OCI-M2 (cell line): ENCODE data around the gene DUSP5.
"Not testable (repeated sequence)": the region's sequence is repeated elsewhere in the genome, so short reads cannot be mapped to it uniquely, and the experiment has no call there.

ENCODE experiments used
- DNase-seq: peaks from one replicate; lab custom pipeline; 2025; ENCODE audit not compliant: unreplicated experiment; lab: John Stamatoyannopoulos, UW

The DUSP5 gene, protein sequence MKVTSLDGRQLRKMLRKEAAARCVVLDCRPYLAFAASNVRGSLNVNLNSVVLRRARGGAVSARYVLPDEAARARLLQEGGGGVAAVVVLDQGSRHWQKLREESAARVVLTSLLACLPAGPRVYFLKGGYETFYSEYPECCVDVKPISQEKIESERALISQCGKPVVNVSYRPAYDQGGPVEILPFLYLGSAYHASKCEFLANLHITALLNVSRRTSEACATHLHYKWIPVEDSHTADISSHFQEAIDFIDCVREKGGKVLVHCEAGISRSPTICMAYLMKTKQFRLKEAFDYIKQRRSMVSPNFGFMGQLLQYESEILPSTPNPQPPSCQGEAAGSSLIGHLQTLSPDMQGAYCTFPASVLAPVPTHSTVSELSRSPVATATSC

DNA sequence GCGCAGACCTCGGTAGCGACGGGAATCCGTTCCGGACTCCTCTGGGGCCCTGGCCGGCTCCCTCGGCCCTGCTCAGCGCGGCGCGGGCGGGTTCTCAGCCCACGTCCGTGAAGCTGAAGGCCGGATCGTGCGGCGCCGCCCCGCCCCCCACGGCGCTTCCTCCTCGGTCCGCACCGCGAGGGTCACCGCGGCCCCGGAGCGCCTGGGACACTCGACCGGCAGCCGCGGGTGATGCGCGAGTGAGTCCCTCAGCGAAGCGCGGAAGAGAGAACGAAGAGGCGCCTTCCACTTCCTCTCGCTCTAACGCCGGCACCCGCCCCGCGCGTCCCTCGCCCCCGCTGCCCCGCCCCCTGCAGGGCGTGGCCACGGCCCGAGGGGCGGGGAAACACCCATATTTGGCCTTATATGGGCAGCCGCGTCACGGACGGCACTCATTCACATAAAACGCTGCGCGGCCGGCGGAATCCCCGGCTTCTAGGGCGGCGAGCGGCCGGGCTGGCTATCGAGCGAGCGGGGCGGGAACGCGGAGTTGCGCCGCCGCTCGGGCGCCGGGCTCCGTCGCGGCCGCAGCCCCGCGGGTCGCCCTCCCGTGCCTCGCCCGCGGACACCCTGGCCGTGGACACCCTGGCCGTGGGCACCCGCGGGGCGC lies at the start of gene DUSP5:
TSS of gene DUSP5 (plus strand) at position 470 of the 649 bp plus-strand sequence. CDS start 215 bp downstream, outside the sequence.
- DNase-seq: peak; percentile 19

DNA sequence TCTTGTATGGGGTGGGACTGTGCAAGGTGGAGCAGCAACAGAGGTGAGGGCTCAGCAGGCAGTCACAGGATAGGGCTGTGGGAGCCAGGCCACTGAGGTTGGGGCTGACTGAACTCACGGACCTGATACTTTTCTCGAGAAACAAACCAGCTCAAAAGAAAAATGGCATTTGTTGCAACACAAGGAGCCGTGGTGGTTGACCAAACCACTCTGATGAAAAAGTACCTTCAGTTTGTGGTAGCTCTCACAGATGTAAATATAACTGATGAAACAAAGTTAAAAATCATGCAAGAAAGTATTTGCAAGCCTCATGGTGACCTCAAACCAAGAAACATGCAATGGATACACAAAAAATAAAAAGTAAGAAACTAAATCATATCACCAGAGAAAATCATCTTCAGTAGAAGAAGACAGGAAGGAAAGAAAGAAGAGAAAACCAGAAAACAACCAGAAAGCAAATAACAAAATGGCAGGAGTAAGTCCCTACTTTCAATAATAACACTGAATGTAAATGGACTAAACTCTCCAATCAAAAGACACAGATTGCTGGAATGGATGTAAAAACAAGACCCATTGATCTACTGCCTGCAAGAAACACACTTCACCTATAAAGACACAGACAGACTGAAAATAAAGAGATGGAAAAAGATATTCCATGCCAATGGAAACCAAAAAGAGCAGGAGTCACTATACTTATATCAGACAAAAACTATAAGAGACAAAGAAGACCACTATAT lies 48.9 kb upstream of the DUSP5 start:
- no peak for DNase-seq

DNA sequence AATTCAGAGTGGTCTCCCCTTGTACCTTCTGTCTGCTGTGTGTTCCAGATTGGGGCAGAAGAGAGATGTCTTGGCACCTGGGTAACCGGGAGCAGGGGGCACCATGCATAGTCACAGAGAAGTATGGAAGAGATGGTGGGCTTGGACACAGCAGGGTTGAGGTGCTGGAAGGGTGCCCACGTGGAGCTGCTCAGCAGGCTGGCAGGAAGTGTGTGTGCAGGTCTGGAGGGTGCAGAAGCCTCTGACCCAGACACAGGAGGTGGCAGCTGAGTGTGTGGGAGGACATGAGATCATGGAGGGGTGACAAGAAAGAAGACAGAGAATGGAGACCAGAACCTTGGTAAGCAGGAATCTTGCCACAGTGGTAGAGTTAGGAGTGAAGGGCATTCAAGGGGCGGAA lies 42.3 kb upstream of the DUSP5 start:
- DNase-seq: no peak

DNA sequence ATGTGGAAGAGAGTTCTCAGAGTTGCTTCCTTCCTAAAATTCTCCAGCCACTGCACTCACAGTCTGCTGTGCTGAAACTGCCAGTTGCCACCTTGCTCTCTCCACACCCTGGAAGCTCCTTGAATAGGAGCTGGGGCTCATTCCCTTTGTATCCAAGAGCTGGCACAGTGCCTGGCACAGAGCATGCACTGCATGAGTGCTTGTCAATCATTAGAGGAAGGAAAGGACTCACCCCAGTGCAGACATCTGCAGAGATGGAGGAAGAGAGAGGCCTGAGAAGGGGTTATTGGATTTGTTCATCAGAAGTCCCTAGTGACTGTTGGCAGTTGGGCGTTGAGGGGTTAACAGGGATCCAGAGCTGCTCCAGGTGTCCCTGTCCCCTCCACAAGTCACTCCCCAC lies 41.7 kb upstream of the DUSP5 start:
- no peak for DNase-seq

DNA sequence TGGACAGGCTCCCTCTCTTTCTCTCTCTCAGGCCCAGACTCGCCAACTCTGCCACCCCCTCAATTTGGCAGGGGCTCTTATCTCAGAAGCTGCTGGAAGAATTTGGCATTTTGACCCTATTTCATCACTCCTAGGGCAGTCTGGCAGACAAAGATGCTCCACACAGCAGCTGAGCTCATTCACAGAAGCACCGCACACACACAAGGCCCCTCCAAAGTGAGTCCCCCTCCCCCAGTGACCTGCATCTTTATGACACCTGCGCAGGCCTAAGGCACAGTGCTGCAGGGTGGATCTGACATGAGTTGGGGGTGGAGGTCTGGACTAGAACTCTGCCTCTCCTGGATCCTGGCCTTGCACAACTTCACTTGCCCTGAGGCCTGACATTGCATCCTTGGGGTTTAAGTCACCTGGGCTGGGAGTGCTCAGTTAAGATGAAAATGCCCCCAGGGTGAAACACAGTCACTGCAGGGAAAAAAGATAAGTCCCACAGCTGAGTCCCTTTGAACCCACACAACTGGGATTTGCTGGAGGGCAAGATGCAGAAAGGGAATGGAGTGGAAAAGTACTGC lies 41.1 kb upstream of the DUSP5 start:
- DNase-seq: no peak

DNA sequence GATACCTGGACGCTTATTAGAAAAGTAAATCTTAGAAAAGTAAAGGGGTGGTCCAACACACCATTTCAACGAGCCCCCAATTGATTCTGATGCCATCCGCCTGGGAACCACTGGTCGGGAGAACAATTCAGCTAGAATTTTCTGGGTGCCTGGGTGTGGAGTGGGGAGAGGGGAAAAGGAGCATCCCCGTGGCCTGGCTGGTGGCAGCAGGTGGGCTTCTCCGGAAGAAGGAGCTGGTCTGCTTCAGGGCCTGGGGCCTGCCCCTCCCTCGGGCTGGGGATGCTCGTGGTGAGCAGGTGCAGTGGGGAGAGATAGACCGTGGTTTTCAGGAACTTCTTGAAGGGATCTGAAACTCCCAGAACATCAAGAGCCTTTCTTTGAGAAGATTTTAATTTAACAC lies 39.9 kb upstream of the DUSP5 start:
- DNase-seq: no peak

DNA sequence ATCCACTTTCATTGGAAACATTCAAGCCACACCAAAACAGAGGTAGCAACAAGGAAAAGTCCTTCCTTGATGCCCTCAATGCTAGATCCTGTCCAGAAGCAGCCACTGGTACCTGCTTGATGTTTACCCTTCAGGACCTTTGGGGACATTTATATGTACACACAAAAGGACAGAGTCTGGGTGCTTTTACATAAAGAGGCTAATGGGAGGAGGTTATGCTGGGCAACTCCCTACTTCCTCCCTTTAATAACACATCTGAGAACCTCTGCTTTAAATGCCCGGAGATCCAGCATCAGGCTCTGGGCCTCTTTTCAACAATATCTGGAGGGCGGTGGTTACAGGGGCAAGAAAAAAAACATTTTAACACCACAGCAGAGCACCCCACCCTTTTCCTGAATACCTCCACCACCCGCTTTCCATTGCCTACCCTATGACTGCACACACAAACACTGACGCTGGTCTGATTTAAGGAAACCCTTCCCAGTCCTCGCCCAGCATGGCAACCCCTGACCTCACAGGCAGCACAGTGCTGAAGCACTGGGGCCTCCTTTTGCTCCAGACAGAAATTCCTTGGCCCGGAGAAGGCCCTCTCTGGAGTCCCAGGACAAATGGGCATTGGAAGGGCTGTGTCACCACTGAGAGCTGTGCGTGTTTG lies 39.3 kb upstream of the DUSP5 start:
- no peak for DNase-seq

DNA sequence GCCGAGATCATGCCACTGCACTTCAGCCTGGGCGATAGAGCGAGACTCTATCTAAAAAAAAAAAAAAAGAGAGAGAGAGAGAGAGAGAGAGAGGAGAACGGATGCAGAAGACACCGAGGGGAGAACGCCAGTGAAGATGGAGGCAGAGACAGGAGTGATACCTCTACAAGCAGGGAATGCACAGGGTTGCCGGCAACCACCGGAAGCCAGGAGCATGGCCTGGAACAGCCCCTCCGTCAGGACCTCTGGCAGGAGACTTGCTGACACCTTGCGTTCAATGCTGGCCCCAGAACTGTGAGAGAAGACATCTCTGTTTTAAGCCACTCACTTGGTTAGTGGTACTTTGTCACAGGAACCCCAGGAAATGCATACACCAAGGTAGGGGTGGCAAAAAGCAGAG lies 38.1 kb upstream of the DUSP5 start:
- DNase-seq: no peak

DNA sequence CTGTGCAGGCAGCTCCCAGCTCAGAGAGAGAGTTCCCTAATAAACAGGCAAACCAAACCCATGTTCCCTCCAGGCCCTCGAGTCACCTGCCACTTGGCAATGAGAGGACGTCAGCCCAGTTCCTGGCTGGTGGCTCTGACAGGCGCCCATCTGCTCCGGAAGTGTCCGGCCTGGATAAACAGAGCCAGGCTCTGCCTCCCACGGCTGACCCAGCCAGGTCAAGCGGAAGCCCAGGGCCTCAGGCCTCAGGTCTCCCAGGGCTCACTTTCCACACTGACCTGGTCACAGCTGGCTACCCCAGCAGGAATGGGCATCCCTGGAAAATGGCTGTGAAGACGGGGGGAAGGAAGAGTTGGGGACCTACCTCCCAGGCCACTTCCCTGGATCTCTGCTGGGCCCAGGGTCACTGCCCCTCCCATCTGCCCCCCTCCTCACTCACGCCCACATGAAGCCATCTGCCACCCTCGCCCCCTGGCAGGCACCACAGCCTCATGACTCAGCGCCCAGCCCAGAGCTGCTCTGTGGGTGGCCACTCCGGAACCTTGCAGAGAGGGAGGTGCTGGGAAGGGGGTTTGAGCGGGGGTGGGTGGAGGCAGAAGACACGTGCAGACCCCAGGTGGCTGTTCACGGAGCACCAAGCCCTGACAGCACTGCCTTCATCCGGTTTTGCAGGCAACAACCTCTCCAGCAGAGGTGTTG lies 37.4 kb upstream of the DUSP5 start:
- DNase-seq: no peak

DNA sequence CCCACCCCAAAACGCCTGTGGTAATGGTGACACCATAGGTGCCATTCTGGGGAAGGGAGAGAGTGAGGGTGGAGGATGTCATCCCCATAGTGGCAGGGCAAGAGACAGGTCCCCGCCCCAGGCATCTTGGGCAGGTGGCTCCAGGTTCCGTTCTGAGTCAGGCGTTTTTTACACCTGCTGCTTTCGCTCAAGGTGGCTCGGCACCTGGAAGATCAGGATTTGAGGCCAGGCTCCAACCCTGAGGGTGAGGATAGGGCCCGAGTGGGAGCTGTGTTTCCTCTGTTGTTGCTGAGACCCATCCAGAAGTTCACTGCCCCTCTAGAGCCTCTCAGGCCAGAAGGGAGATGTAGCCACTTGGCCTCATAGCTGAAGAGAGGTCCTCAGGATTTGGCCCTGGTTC lies 36.6 kb upstream of the DUSP5 start:
- DNase-seq: no peak

DNA sequence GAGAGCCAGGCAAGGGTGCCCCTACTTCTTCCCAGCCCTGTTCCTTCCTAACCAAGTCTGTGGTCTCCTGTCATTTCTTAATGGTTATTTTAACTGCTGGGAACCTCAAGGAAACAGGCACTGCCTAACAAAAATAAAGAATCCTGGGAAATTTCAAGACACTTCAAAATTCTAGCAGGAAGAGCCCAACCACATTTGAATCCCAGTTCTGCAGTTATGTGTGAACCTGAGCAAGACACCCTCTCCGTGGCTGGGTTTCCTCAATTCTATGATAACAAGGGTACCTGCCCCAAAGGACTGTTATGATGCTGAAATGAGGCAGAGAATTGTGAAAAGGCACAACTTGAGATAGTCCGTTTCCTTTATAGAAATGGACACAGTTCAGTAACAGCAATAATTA lies 36.2 kb upstream of the DUSP5 start:
- no peak for DNase-seq

DNA sequence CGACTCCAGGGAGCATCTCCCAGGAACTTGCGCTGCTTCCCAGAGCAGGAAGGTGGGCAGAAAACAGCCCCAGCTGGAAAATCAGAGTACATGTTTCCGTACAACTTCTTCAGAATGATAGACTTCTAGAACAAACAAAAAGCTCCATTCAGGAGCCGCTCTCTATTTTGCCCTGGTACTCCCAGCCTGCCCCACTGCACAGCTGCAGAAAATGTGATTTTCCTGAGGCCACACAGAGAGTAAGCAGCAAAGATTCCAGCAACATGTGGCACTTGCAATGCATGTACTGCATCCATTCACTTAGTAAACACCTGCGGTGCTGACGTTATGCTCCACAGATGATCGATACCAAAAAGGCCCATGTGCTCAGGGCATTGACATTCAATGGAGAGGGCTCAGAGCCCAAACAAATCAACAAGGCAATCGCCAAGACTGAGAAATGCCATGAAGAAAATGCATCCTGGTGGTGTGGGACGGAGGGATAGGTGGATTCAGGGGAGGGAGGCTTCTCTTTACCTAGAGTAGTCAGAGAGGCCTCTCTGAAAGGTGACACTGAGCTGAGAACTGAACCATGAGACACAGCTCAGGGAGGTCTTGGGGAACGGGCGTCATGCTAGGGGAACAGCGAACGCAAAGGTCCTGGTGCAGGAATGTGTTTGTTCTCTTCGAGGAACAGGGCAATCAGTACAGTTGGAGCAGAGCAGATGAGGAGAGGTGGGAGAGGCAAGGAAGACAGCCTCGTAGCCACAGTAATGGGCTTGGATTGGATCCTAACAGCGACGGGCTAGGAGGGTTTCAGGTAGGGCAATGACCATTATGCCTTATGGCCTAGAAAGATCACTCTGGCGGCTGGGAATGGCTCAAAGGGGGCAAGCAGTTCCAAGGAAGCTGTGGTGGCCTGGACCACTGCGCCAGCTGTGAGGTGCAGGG lies 35.3 kb upstream of the DUSP5 start:
- DNase-seq: no peak

DNA sequence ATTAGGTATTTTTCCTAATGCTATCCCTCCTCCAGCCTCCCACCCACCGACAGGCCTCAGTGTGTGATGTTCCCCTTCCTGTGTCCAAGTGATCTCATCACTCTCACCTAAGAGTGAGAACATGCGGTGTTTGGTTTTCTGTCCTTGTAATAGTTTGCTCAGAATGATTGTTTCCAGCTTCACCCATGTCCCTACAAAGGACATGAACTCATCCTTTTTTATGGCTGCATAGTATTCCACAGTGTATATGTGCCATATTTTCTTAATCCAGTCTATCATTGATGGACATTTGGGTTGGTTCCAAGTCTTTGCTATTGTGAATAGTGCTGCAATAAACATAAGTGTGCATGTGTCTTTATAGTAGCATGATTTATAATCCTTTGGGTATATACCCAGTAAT lies 29.4 kb upstream of the DUSP5 start:
- DNase-seq: not testable (repeated sequence)

DNA sequence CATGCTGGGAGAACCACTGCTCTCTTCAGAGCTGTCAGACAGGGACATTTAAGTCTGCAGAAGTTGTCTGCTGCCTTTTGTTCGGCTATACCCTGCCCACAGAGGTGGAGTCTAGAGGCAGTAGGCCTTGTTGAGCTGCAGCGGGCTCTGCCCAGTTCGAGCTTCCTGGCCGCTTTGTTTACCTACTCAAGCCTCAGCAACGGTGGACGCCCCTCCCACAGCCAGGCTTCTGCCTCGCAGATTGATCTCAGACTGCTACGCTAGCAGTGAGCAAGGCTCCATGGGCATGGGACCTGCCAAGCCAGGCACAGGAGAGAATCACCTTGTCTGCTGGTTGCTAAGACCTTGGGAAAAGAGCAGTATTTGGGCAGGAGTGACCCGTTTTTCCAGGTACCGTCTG lies 27.2 kb upstream of the DUSP5 start:
- DNase-seq: not testable (repeated sequence)

DNA sequence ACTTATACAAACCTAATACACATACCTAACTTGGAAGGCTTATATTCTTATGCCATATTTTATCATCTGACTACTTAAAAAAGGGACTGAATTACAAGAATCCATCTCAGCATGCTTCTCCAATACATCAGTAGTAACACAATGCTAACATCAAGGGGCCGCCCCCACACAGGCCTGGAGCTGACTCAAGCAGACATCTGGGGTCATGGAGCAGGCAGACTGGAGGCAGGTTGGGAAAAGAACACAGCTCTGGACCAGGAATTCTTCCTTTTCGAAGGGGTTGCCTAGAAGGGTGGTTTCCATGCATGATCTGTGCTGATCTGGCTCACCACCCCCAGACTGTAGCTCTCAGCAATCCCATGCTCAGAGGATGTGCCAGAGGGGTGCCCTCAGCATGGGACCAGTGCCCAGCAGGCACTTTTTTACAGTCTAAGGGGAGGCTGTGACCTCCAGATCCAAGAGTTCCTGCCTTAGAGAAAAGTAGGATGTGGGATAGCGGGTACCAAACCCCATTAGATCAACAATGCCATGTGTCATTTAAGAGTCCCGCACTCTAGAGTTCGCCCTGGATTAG lies 26.1 kb upstream of the DUSP5 start:
- no peak for DNase-seq

DNA sequence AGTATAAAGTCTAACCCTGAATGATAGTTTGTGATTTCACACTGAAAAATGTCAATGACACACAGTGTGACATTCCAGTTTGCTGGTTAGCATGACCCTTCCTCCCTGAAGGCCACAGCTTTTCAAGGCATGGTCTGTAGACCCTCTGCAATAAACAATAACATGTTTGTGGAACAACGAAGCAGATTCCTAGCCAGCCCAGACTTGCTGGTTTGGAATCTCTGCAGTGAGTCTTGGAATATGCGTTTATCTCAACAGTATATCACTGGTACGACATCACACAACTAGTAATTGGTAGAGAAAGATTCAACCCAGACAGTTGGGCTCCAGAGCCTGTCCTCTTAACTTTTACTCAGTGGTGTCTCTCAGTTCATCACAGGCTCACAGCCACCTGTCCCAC lies 23.7 kb upstream of the DUSP5 start:
- no peak for DNase-seq

DNA sequence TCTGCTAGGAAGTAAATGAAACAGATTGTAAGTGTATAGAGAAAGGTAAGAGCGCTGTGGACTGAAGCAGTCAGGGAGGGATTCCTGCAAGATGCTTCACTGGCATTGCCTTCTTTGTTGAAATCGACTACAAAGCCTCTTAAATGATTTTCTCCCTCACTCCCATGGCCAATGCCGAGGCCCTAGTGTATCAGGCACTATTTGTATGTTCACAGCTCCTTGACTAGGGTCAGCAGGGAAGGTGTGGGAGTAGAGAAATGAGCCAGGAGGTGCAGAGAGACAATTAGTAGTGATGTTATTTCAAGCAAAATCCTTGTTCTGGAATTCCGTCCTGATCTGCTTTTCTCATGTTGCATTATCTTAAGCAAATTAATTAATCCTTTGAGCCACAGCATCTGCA lies 22.9 kb upstream of the DUSP5 start:
- DNase-seq: no peak

DNA sequence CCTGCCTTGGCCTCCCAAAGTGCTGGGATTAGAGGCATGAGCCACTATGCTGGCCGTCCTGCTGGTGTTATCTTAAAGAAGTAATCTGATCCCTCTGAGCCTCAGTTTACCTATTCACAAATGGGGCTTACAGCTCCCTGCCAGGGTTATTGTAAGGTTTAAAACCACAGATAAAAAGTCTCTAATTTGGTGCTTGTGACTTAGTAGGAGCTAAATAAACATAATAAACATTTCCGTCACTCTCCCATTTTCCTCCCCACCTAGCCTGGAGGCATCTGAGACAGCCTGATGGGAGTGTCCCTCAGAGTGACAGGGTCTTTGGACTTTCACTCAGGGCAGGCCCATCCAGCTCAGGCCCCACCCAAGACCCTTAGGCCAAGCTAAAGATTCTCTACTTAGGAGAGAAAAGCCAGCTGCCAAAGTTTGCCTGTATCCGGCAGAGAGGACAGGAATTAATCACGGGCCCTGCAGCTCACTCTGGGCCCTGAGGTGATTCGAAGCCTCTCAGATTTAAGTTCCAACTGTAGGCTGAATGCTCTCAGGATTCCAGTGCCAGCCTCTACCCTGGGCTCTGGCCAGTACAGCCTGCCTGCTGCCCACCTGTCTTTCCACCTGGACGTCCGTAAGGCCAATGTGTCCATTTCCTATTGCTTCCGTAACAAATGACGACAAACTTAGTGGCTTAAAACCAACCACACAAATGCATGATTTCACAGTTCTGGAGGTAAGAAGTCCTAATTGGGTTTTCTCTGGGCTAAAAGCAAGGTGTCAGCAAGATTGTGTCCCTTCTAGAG lies 21.8 kb upstream of the DUSP5 start:
- DNase-seq: no peak
